HG03342 (cell line): Measurements from ENCODE around the gene CYB5D1.
"Not testable (repeated sequence)": the region's sequence is repeated elsewhere in the genome, so short reads cannot be mapped to it uniquely, and the experiment has no call there.

Experiments
- ATAC-seq: cut with Tn5 transposase; IDR thresholded peaks from one replicate; pipeline ENCODE4 v1.9.1; 2021; ENCODE audit warnings: mild to moderate bottlenecking, moderate library complexity; ENCODE audit not compliant: unreplicated experiment

CYB5D1 gene

DNA sequence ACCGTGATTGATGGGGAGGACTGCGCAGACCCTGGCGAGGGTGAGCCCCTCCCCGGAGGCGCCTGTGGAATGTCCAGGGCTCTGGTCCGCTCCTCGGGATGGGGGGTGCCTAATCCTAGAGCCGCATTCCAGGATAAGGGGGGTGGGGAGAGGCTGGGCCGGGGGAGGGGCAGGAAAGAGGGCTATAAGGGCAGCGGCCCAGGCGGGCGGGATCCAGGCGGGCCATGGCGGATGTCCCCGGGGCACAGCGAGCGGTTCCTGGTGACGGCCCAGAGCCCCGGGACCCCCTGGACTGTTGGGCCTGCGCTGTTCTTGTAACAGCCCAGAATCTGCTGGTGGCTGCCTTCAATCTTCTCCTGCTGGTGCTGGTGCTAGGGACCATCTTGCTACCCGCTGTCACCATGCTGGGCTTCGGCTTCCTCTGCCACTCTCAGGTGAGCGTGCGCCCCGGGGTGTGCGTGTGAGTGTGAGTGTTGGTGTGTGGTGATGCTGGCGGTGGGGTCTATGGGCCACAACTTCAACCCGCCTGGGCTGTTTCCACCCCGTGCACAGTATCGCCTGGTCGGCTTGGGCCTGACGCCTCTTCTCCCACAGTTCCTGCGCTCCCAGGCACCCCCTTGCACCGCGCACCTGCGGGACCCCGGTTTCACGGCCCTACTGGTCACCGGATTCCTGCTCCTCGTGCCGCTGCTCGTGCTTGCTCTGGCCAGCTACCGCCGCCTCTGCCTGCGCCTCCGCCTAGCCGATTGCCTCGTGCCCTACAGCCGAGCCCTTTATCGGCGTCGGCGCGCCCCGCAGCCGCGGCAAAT is 2.7 kb upstream of the CYB5D1 start, which contains the start of gene TMEM88:
TMEM88 (plus strand) TSS at position 216 of the 809 bp plus-strand sequence; CDS start at position 225, 9 bp downstream.
- ATAC-seq = no peak

DNA sequence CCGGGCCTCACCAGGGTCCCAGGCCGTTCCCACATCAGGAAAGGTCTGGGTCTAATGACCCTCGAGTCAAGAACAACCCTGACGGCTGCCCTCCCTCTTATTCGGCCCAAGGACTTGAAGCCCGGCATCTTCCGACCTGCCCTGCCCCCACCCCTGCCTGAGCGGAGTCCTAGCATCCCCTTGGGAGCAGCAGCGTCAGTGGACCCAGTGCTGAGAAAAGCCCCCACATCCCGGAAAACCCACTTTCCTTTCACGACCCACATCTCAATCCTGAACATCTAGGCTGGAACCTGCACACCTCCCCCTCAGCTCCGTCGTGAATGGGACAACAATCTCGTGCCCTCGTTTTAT is 2.2 kb upstream of the CYB5D1 start:
- no peak for ATAC-seq

DNA sequence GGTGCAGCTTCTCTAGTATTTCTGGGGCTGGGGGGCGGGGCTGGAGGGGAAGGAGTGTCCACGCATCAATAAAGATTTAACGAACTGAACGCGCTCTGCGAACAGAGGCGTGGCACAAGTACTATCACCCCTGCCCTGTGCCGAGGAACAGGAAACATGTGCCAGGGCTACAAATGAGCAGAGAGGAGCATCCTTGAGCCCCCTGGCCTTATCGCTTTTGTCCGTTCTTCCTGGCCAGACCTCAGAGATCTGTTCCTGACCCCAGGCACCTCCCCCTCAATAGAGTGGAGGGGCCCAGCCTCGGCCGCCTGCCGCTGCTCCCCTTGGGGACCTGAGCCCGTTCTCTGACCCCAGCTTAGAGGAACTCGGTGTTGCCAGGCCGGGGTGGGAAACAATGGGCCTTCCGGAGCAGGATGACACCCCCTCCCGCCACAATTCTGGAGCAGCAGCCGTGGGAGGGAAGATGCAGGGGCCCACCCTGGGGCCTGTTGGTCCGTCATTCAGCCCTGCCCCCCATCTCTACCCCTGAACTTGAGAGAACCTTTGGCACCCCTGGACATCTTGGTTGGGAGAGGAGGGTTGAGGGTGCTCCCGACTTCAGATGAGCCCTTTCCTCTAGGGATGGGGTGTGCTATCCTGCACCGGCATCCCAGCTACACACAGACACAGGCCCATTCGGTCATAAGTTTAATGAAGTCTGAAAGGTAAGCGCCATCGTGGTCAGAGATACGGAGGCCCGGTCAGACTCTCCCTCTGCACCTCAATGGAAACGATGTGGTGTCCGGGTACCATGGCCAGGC is 1.6 kb upstream of the CYB5D1 start:
- no peak for ATAC-seq

DNA sequence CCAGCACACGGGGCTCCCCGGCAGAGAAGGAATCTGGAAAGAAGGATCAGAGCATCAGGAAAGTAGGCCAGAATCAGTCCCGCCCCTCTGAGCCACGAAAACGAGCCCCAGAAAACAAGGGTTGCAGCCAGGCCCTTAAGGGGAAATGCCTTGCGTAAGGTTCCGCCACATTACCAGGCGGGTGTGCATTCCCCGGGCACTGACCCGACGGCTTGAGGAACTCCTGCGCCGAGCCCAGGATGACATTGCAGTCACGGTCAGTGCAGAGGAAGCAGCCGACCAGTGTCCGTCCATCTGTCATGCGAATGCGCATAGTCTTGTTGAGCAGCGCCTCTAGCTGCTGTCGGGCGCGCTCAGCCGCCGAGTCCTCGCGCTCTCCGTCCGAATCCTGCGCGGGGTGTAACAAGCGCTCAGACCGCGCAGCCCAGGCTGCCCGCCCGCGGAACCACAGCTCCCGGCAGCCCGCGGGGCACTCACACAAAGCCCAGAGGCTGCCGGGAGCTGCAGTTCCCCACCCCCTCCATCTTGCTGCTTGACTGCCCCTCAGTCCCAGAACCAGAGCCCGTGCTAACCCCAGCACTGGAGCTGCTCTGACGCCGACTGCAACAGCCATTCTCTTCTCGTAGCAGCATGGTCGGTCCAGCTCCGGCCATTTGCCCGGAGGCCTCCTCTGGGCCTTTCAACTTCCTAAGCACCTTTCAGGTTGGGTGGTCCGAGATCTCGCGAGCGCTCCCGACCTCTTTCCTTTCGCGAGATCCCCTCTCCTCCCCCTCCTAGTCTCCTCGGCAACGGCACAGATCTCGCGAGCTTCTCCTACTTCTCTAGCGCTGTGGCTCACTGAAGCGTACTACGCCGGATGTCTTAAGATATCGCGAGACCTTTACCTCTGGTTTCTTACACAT is 741 bp upstream of the CYB5D1 start, which contains the start of gene NAA38:
NAA38 (minus strand) TSS at position 749 of the 902 bp plus-strand sequence; CDS start at position 653, 96 bp downstream.
- ATAC-seq = peak; percentile 72

DNA sequence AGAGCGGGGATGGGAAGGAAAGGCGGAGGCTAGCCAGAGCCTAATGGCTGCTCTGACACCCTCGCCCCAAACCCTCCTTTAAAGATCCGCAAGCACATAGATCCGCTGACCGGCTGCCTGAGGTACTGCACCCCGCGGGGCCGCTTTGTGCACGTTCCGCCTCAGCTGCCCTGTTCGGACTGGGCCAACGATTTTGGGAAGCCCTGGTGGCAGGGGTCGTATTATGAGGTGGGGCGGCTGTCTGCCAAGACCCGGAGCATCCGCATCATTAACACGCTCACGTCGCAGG is 663 bp downstream of the CYB5D1 start:
- ATAC-seq = no peak

DNA sequence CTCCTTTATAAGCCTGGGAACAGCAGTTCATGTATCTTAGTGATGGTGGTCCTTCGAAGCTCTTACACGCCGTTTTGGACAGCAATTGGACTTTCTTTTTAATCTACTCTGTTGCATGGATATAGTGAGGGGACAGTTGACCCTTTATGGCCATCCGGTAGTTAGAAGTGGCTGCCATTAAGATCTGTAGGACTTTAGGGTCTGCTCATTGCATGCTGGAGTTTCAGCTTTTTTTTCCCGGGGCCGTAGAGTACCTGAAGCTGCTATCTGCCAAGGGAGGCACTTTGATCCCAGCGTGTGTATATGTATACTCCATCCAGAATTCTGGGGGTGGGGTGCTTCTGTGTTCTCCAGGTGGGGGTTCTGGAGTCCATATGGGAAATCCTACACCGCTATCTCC is 1.2 kb downstream of the CYB5D1 start:
- no peak for ATAC-seq

DNA sequence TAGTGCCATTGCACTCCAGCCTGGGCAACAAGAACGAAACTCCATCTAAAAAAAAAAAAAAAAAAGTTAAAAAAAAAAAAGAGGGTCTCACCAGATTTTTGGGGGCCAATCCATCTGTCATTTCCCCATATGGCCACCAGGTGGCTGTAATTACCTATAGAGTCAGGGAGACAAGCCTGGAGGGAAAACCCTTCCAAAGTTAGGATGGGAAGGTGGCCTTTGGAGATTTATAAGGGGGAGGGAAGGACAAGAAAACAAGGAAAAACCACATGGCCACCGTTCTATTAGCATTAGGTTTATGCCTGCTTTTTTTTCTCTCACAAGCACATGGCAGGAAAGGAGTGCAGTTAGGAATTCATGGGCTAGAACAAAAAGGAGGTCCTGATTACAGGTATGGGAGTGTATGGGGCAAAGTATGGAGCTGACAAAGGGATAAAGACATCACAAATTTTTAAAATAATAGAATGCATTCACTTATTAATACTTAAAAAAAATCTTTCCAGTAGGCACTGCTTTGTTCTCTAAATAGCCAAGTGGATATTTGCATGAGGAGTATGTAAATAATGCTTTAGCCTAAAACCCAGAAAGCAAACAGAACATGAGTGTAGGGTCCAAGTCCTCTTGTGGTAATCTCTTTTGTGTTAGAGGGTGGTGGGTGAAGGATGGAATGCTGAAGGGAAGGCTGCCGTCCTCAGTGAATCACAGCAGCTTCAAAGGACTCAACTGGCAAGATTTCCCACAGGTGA is 5.1 kb downstream of the CYB5D1 start:
- ATAC-seq = no peak

DNA sequence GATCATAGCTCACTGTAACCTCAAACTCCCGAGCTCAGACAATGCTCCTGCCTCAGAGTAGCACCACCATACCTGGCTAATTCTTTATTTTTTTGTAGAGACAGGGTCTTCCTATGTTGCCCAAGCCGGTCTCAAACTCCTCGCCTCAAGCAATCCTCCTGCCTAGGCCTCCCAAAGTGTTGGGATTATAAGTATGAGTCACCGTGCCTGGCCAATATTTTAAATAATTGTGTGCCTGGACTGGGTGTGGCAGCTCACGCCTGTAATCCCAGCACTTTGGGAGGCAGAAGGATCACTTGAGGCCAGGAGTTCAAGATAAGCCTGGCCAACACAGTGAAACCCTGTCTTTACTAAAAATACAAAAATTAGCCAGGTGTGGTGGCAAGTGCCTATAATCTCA is 6.6 kb downstream of the CYB5D1 start:
- not testable (repeated sequence) for ATAC-seq

DNA sequence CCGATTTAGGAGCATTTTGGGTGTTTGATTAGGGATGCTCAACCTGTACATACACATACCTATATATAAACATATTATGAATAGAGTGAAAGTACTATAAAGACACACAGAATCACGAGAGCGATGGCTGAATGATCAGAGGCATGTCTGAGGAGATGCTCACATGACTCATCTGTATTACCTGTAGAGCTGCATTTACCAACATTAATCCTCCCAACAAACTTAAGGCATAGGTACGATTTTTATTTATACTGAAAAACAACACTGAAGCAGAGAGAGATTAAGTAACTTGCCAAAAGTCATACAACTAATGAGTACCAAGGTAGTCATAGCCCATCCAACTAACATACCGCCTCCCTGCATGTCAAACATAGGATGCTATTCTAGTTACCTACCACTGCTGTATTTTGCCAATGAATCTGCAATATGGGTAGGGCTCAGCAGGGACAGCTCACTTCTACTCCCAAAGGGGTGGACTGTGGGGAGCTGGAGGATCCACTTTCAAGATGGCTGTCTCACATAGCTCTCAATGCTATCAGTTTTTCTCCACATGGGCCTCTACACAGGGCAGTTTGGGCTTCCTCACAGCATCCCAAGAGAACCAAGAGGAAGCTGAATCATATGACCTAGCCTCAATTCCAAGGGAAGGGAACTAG is 7.3 kb downstream of the CYB5D1 start:
- no peak for ATAC-seq

DNA sequence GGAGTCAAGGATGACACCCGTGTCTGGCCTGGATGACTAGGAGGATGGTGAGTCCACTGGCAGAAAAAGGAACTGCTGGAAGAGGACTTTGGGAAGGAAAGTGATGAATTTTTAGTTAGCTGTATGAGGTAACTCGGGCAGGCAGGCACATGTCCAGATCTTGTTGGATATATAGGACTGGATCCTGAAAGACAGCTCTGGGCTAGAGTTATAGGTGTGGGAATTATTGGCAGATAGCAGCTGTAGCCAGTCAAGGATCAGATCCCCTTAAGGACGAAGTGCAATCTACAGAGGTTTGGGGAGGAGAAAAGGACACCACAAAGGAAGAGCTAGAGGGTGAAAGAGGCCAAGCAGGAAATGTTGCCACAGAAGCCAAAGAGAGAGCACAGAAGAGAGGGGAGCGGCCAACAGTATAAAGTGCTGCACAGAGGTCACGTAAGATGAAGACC is 10.1 kb downstream of the CYB5D1 start:
- ATAC-seq = no peak

DNA sequence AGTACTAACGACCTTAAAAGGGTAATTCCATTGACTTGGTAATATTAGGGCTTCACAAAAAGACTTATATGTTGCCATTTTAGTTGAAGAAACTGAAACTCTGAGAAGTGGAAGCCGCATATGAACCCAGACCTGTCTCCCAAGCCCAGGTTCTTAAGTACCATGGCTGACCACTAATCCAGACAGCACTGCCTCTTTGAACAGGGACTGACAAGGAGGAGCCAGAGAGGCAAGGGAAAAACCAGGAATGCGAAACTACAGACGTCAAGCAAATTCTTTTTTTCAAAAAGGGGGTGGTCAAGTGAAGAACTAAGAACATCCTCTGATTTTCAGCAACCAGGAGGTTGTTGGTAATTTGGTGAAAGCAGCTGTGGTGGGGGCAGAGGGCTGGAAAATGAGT is 15.2 kb downstream of the CYB5D1 start:
- ATAC-seq = no peak

DNA sequence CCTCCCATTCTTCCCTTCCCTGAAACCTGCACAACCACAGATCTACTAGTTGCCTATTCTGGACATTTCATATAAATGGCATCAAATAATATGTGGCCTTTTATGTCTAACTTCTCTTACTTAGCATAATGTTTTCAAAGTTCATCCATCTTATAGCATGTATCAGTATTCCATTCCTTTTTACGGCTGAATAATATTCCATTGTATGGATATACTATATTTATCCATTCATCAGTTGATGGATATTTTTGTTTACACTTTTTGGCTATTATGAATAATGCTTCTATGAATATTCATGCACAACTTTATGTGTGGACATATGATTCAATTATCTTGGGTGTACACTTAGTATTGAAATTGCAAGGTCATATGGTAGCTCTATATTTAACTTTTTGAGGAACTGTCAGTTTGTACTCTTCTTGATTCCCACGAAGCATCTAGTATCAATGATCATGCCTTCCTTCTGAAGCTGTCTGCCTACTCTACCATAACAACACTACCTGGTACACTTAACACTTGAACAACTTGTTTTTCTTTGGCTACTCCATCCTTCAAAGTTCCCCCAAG is 18.1 kb downstream of the CYB5D1 start:
- no peak for ATAC-seq

DNA sequence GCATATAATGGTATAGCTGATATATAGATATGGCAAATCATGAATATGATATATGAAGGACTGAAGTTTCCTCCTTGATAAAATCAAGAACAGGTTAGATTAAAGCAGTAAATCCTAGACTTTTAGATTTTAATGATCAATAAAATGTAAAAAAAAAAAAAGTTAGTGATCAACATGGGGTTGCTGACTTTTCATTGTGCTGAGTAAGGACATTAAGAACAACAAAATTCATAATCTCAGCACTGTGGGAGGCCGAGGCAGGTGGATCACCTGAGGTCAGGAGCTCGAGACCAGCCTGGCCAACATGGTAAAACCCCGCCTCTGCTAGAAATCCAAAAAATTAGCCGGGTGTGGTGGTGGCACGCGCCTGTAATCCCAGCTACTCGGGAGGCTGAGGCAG is 20.4 kb downstream of the CYB5D1 start:
- ATAC-seq = no peak

DNA sequence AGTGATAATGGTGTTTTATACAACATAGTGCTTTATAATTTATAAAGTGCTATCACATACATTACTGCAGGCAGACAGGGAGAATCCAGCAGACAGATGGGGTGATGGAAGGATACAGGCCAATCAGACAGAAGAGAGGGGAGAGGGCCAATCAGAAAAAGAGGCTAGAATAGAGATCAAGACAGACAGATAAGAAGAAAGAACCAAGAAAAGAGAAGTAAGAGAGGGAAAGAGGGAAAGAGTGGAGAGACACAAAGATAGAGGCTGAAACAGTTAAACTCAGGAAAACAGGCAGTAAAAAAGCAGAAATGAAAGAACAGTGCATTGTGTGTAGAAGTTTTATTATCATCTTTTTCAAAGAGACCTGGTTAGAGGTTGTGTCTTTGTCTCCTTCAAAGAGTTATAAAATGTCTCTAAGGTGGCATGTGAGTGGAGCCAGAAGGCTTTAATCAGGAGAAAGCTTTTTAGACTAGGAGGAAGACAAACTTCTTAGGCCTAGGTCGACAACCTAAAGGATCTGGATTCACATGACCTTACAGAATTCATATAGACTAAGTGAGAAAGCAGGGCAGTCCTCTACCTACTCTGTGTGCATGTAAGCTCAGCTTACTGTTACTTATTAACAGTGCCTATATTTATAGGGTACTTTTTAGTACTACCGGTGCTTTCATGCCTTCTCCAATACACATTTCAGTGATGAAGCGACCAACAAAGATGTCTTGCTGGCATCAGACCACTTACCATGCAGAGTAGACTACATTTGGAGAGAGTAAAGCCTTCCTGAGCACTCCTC is 22.5 kb downstream of the CYB5D1 start:
- ATAC-seq = no peak

DNA sequence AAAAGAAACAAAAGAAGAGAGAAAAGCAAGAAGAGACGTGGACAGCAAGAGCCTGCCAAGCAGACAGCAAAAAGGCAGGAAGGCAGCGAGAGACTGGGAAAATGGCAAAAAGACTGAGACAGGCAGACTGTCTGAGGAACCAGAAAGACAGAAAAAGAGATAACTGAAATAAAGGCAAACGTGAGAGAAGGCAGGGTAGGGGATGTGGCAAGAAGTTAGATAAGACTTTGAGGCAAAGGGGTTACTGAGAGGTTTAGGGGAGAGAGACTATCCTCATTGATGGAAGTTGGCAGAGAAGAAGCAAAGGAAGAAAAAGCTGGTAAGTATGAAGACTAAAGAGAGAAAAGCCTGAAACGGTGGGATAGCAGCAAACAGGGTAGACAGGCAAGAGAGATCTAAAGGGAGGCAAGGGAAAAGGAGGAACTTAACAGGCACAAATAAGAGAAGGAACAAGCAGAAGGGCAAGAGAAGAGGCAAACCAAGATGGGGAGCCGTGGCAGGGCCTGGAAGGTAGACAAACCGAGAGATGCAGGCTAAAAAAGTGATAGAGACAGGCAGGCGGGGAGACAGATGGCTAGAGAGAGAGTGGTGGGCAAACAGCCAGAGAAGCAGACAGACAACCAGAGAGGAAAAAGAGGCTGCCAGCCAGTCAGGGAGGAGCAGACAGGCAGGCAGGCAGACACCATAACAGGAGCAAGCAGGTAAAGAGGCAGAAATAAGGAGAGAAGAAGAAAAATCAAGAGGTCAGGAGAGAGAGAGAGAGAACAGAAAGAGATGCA is 23.7 kb downstream of the CYB5D1 start:
- ATAC-seq = no peak

DNA sequence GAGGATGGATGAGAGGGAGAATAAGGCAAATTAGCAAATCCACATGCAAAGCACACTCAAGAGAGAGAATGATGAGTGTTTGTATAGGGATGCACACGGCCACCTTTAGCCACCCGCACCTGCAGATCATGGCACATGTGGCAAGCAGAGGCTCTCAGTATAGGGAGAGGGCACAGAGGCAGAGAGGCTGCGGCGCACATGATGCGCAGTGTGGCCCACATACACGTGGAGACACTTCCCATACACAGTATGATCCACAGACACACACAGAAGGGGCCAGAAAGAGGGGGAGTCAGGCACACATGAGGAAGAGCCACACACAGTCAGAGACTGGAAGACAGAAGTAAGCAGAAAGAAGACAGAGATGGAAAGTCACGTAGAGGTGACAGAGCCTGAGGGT is 24.3 kb downstream of the CYB5D1 start:
- ATAC-seq = no peak

DNA sequence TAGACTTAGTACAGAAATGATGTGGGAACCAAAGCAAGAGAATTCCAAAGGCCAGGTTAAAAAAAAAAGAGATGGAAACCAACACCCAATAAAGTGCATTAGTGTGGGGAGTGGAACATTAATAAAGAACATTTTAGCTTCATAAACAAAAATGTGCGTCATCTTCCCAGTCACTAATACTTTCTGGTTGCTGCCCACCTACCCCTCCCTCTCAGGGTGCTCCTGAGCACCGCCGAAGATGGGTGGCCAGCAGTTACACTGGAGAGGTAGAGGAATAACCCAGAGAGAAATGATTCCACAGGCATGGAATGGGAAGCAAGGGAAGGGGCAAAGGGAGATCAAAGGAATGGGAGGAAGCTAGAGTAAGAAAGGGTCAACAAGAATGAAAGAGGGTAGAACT is 24.8 kb downstream of the CYB5D1 start:
- ATAC-seq = no peak

DNA sequence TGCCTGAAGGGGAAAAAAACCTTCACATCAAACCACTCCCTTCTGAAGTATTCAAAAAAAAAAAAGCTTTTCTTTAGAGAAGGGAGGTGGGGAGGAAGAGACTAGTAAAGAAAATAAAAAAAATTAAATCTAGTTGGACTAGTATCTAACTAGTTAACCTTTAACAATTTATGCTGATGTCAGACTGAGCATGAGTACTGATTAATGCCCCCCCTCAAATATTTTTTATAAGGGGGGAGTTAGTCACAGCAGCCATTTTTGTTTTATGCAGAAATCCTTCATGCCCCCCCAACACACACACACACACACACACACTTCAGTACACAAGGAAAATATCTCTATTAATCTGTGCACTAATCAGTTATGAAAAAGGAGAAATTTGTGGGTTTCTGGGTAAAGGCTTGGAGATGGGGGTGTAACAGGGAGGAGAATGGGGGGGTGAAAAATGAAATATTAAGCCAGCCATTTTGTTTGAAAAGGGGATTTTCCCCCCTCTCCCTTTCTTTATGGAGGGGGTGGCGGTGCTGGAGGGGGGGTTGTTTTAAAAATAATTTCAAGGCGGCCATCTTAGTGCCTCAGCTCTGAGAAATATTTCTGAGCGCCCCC is 26.1 kb downstream of the CYB5D1 start:
- ATAC-seq = no peak
